Hepatocyte (in vitro differentiated cells): ENCODE measurements around the gene ABHD16B.

ENCODE experiments used
- EZH2phosphoT487 ChIP-seq: fragments of 200-600 bp; sonication (generic); IDR thresholded peaks from one replicate; pipeline ENCODE4 v1.6.1; 2018; ENCODE audit warnings: antibody characterized with exemption, mild to moderate bottlenecking, low read depth, moderate library complexity; ENCODE audit not compliant: unreplicated experiment, severe bottlenecking
- TF ChIP-seq, protein P1 (sequence below): fragments of 200-600 bp; sonication (generic); IDR thresholded peaks from 2 replicates; pipeline ENCODE4 v1.5.1; 2016; ENCODE audit warnings: antibody characterized with exemption, mild to moderate bottlenecking; ENCODE audit not compliant: poor library complexity

DNA sequence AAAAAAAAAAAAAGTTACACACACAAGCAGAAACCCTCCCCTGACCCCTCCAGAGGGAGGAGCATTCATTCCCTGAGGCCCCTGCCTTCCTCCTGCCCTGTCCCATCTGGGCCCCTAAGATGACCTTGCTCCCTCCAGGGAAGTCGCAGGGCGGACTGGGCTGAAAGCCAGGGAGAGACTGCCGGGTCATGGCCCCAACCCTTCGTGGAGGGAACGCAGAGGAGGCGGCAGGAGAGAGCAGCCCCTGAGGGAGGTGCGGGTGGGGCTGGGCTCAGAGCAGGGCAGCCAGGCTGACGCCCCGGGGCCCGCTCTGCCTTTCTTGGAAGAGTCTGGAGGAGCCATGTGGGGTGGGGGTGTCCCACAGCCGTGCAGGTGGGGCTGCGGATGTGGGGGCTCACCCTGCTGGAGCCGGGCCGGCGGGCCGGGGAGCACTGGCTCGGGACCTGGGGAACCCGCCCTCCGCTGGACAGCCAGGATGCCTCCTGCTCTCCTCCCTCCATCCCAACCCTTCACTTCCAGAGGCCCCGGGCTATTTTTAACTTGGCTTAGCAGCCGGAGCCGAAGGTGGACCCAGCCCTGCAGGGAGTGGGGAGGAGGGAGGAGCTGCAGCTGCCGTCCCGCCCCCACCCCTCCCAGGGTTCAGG, 15.0 kb upstream of the ABHD16B start:
- TF ChIP-seq, protein P1, sequence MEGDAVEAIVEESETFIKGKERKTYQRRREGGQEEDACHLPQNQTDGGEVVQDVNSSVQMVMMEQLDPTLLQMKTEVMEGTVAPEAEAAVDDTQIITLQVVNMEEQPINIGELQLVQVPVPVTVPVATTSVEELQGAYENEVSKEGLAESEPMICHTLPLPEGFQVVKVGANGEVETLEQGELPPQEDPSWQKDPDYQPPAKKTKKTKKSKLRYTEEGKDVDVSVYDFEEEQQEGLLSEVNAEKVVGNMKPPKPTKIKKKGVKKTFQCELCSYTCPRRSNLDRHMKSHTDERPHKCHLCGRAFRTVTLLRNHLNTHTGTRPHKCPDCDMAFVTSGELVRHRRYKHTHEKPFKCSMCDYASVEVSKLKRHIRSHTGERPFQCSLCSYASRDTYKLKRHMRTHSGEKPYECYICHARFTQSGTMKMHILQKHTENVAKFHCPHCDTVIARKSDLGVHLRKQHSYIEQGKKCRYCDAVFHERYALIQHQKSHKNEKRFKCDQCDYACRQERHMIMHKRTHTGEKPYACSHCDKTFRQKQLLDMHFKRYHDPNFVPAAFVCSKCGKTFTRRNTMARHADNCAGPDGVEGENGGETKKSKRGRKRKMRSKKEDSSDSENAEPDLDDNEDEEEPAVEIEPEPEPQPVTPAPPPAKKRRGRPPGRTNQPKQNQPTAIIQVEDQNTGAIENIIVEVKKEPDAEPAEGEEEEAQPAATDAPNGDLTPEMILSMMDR, result no peak
- TF ChIP-seq EZH2phosphoT487, result no peak
